HG03280 (cell line): ENCODE data around the gene CAMK2G.
"Not testable (repeated sequence)": the region's sequence is repeated elsewhere in the genome, so short reads cannot be mapped to it uniquely, and the experiment has no call there.

Experiments used
- ATAC-seq: cut with Tn5 transposase; IDR thresholded peaks from one replicate; pipeline ENCODE4 v1.9.1; 2021; ENCODE audit warnings: mild to moderate bottlenecking, moderate library complexity; ENCODE audit not compliant: unreplicated experiment

Gene CAMK2G

DNA sequence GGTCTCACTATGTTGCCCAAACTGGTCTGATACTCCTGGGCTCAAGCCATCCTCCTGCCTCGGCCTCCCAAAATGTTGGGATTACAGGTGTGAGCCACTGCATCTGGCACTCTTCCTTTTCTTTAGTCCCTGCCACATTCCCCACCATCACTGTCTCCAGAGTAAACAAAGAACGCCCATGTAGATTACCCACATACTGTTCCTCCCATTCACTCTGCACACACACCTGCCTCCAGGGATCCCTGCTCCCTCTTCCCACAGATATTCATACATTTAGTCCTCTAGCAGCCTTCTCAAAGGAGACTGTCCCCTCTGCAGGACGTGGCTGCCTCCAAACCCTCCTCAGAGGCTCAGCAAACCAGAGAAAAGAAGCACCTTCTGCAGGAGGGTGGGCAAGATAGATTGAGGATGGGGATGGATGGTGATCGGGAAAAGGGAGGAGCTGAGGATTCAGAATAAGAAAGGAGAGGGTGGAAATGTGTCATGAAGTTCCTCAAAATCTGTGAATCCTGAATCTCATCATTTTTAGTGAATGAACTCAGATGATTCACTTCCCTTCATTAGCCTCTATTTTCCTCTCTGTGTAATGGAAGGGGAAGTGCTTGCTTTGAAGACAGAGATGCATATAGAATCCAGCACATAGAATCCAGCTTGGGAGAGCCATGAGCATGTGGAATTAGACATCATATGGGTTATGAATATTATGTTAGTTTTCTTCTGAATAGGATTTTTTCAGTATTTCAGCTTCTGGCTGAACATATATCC, 31.1 kb upstream of the CAMK2G start:
- ATAC-seq, result no peak

- ATAC-seq, result no peak
Measured at GRCh38 chr10:73902351-73902750, 28.0 kb upstream of the CAMK2G start.

DNA sequence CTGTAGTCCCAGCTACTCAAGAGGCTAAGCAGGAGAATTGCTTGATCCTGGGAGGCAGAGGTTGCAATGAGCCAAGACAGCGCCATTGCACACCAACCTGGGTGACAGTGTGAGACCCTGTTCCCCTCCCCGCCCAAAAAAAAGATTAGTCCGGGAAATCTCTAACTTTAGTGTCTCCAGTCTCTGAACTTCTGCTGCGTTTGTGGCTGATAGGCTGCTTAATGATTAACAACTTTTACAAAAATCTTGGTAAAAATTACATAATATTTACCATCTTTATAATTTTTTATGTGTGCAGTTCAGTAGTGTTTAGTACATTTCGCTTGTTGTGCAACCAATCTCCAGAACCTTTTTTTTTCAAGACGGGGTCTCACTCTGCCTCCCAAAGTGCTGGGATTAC, 26.9 kb upstream of the CAMK2G start:
- no peak for ATAC-seq

DNA sequence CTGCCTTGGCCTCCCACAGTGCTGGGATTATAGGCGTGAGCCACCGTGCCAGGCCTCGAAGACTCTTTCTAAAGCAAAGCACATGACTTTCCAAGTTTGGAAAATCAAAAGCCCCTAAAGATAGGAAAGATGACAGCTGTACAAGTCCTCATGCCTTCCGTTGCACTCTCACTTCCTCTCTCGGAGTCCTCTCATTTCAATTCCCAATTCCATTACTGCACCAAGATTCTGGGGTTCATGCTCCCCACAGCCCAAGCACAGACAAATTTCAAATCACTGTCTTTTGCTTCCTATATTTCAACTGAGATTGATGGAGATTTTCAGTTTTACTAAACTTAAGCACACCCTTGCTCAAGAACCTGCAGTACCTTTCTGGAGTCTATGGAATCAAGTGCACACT, 25.7 kb upstream of the CAMK2G start:
- ATAC-seq, result no peak

GRCh38 chr10:73899423-73899822, 25.1 kb upstream of the CAMK2G start:
- no peak for ATAC-seq

- no peak for ATAC-seq
Measured at GRCh38 chr10:73898730-73899410, 24.5 kb upstream of the CAMK2G start.

GRCh38 chr10:73897693-73898092, 23.3 kb upstream of the CAMK2G start:
- no peak for ATAC-seq

DNA sequence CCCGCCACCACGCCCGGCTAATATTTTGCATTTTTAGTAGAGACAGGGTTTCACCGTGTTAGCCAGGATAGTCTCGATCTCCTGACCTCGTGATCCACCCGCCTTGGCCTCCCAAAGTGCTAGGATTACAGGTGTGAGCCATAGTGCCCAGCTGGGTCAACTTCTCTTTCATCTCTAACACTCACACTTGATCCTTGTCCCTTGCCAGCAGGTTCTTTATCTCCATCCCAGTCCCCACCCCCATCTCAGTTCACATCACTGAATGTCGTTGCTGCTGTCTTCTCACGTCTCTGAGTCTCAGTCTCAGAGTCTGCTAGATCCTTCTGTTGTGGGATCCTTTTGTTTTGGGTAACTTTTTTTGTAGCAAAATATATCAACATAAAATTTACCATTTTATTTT, 21.0 kb upstream of the CAMK2G start:
- not testable (repeated sequence) for ATAC-seq

DNA sequence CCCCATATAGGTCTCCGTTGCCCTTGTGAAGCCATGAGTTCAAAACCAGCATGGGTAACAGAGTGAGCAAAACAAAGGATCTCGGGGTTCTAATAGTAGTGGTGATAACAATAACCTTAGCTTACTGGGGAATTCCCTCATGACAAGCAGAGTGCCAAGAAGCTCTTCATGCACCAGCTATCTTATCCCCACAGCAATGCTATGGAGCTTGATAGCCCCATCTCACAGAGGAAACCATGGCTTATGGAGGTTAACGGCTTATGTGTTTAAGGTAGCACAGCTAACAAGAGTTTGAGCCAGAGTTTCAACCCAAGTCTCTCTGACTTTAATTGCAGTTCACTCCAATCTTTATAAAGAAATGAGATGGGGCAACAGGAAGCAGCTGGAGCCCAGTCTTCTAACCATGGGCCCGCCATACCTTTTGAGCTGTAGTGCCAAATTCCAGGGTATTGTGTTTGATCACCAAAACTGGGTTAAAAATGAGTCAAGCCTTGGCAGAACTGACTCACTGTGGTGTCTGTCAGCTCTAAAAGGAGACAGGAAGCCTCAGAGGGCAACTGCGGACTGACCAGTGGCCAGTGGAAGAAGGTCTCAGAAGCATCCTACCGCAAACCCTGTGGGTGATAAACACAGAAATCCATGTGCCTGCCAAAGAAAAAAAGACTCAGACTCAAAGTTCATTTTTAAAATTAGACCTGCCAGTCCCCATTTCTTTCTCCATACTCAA, 20.1 kb upstream of the CAMK2G start:
- no peak for ATAC-seq

DNA sequence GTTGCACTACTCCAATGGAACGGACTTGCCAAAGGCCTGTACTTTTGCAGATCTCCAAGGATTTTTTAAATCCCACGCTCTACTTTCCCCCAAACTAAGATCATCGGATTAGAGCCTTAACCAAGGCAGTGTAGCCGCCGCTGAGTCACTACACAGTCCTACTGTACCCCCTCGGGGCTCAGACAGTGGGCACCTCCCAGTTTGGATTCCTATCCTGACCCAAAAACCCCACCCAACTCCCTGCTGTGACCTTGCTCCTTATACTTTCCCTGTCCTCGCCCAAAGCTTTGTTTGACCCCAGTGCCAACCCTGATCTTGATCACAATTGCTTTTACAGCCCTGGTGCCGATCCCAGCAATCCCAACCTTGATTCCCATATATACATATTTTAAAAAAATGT, 19.1 kb upstream of the CAMK2G start:
- ATAC-seq, result no peak

DNA sequence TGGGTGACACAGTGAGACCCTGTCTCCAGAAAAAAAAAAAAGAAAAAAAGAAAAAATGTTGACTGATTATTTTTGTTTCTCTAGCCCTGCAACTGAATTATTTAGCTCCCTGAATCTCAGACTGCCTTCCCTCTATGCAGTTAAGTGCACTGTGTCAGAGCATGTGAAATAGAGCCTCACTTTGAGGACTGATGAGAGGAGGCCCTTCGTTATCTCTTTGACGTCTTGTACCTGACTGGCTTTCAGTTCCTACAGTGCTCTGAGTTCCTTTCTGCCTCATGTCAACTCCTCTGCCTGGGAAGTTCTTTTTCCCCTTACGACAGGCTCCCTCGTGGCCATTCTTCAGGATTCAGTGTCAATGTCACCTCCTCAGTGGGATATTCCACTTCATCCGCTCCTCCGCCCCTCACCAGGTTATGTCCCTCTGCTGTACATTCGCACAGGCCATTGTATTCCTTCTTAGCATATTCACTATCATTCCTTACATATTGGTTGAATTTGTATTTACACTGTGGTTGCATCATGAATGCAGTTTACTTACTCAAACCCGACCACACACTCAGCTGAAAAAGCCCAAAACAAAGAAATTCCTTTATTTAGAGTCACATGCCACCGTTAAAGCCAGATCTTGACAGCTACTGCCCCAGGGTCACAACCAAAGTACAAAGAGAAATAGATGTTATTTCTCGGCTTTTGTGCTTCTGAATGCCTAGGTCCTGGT, 18.1 kb upstream of the CAMK2G start:
- ATAC-seq, result no peak

- ATAC-seq, result no peak
Measured at GRCh38 chr10:73891540-73891939, 17.2 kb upstream of the CAMK2G start.

GRCh38 chr10:73890830-73891229, 16.5 kb upstream of the CAMK2G start:
- ATAC-seq, result not testable (repeated sequence)

DNA sequence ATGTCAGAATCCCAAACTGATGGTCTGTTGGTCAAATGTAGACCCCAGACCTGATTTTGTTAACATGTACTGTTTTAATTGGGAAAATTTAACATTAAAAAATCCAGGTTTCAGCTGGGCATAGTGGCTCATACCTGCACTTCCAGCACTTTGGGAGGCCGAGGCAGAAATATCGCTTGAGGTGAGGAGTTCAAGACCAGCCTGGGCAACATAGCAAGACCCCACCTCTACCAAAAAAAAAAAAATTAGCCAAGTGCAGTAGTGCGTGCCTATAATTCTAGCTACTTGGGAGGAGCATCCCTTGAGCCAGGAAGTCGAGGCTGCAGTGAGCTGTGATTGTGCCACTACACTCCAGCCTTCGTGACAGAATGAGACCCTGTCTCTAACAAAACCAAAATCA, 15.9 kb upstream of the CAMK2G start:
- no peak for ATAC-seq

GRCh38 chr10:73889416-73889815, 15.1 kb upstream of the CAMK2G start:
- ATAC-seq, result not testable (repeated sequence)

GRCh38 chr10:73889014-73889413, 14.7 kb upstream of the CAMK2G start:
- no peak for ATAC-seq

- ATAC-seq, result no peak
Measured at GRCh38 chr10:73888514-73888913, 14.2 kb upstream of the CAMK2G start.

GRCh38 chr10:73887294-73888039, 13.1 kb upstream of the CAMK2G start:
- ATAC-seq, result no peak

GRCh38 chr10:73886661-73887293, 12.4 kb upstream of the CAMK2G start:
- no peak for ATAC-seq

DNA sequence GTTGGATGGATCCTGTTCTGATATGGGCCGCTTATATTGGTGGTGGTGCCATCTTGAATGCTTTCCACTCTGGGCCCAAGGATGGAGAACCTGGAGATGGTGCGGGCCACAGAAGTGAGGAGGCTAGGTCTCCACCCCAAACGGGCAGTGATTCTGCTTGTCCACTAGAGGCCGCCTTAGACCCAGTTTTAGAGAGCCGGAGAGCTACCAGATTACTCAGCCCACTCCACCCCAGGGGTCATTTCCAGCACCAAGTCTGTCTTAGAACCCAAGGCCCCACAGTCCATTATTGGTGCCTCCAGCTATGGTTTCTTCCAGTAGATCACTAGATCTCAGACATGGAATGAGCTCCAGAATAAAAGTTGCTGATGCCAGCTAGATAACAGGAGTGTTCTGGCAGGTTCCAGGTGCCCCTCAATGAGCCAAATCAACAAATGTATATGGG, 11.8 kb upstream of the CAMK2G start:
- peak; percentile 78 for ATAC-seq
